WTC11 (cell line): ENCODE data around the gene AGAP1. TPM values are rescaled to one million over a fixed set of nuclear protein-coding genes. Genes with fewer than 3 reads are reported as not detected.

Experiments used
- ATAC-seq: fragments of 200-7000 bp; cut with Tn5 transposase; 2 replicates; pipeline ENCODE4 v1.10.0; 2021; ENCODE audit warnings: mild to moderate bottlenecking, moderate library complexity
- CTCF ChIA-PET: fragments of 300-600 bp; sonication (Branson Sonifier 250); formaldehyde crosslinking; loops from one replicate; lab custom pipeline; 2021; ENCODE audit warnings: antibody characterized with exemption; lab: Charles Lee
- POLR2A ChIA-PET: fragments of 350-600 bp; sonication (Branson Sonifier 250); formaldehyde crosslinking; loops from one replicate; lab custom pipeline; 2021; ENCODE audit warnings: antibody characterized with exemption; lab: Charles Lee
- DNase-seq: peaks from one replicate; pipeline ENCODE4 v3.0.0; 2021; ENCODE audit warnings: low spot score
- H3K27ac Mint-ChIP-seq: 2 replicates; pipeline ENCODE4 v1.8.0; 2021; ENCODE audit warnings: mixed read lengths
- H3K27me3 Mint-ChIP-seq: 2 replicates; pipeline ENCODE4 v1.8.0; 2021; ENCODE audit warnings: low read depth, mild to moderate bottlenecking, moderate library complexity, mixed read lengths
- H3K36me3 Mint-ChIP-seq: 2 replicates; pipeline ENCODE4 v1.8.0; 2021; ENCODE audit warnings: mixed read lengths
- H3K4me1 Mint-ChIP-seq: 2 replicates; pipeline ENCODE4 v1.8.0; 2022; ENCODE audit warnings: mixed read lengths
- H3K4me3 Mint-ChIP-seq: 2 replicates; pipeline ENCODE4 v1.8.0; 2021; ENCODE audit warnings: mild to moderate bottlenecking, moderate library complexity, mixed read lengths
- H3K9me3 Mint-ChIP-seq: 2 replicates; pipeline ENCODE4 v1.8.0; 2021; ENCODE audit warnings: mixed read lengths
- ARID4B ChIP-seq: sonication (generic); formaldehyde crosslinking; IDR thresholded peaks from 2 replicates; pipeline ENCODE4 v1.8.0; 2023; ENCODE audit warnings: missing genetic modification reagents, mild to moderate bottlenecking, borderline replicate concordance
- ATF1 ChIP-seq: sonication (generic); formaldehyde crosslinking; IDR thresholded peaks from 2 replicates; pipeline ENCODE4 v1.8.1; 2023; ENCODE audit warnings: mild to moderate bottlenecking, moderate library complexity, missing genetic modification reagents
- CTCF ChIP-seq: fragments of 200-600 bp; IDR thresholded peaks from 2 replicates; pipeline ENCODE4 v1.8.0; 2022; ENCODE audit warnings: antibody characterized with exemption
- FOXP1 ChIP-seq: sonication (generic); formaldehyde crosslinking; IDR thresholded peaks from 2 replicates; pipeline ENCODE4 v1.8.0; 2022; ENCODE audit warnings: missing genetic modification reagents, mild to moderate bottlenecking, moderate library complexity, borderline replicate concordance
- GRHL2 ChIP-seq: fragments of 250-450 bp; sonication (Bioruptor Pico); IDR thresholded peaks from 2 replicates; pipeline ENCODE4 v1.8.0; 2022; ENCODE audit warnings: mild to moderate bottlenecking, moderate library complexity; ENCODE audit not compliant: insufficient replicate concordance, severe bottlenecking
- HMGA2 ChIP-seq: fragments of 250-450 bp; sonication (Bioruptor Pico); IDR thresholded peaks from 2 replicates; pipeline ENCODE4 v1.4.0; 2021; ENCODE audit warnings: mild to moderate bottlenecking, moderate library complexity
- JAZF1 ChIP-seq: fragments of 250-450 bp; sonication (Bioruptor Pico); IDR thresholded peaks from 2 replicates; pipeline ENCODE4 v1.9.0; 2021; ENCODE audit warnings: moderate library complexity, mild to moderate bottlenecking, inconsistent platforms
- MXD4 ChIP-seq: fragments of 250-450 bp; sonication (Bioruptor Pico); IDR thresholded peaks from 2 replicates; pipeline ENCODE4 v1.8.0; 2021; ENCODE audit warnings: mild to moderate bottlenecking, moderate library complexity, borderline replicate concordance
- NFYB ChIP-seq: sonication (generic); formaldehyde crosslinking; conservative IDR thresholded peaks from 2 replicates; pipeline ENCODE4 v1.8.0; 2022; ENCODE audit warnings: low read depth, missing genetic modification reagents
- RORB ChIP-seq: fragments of 250-450 bp; sonication (Bioruptor Pico); IDR thresholded peaks from 2 replicates; pipeline ENCODE4 v1.9.0; 2021; ENCODE audit warnings: mild to moderate bottlenecking
- SMAD4 ChIP-seq: sonication (generic); formaldehyde crosslinking; IDR thresholded peaks from 2 replicates; pipeline ENCODE4 v1.8.0; 2022; ENCODE audit warnings: mild to moderate bottlenecking, missing genetic modification reagents
- SOX15 ChIP-seq: fragments of 250-450 bp; sonication (Bioruptor Pico); IDR thresholded peaks from 2 replicates; pipeline ENCODE4 v1.9.0; 2021; ENCODE audit warnings: mild to moderate bottlenecking
- USF2 ChIP-seq: sonication (generic); formaldehyde crosslinking; IDR thresholded peaks from 2 replicates; pipeline ENCODE4 v1.8.1; 2023; ENCODE audit warnings: mild to moderate bottlenecking, missing genetic modification reagents, moderate library complexity
- ZNF138 ChIP-seq: sonication (generic); formaldehyde crosslinking; conservative IDR thresholded peaks from 2 replicates; pipeline ENCODE4 v1.8.1; 2022; ENCODE audit warnings: mild to moderate bottlenecking, moderate library complexity, missing genetic modification reagents
- ZNF396 ChIP-seq: fragments of 250-450 bp; sonication (Bioruptor Pico); IDR thresholded peaks from 2 replicates; pipeline ENCODE4 v1.8.0; 2021; ENCODE audit warnings: mild to moderate bottlenecking, moderate library complexity, borderline replicate concordance
- ZNF671 ChIP-seq: fragments of 250-450 bp; sonication (Bioruptor Pico); IDR thresholded peaks from 2 replicates; pipeline ENCODE4 v1.8.0; 2021; ENCODE audit warnings: mild to moderate bottlenecking
- ZSCAN18 ChIP-seq: fragments of 250-450 bp; sonication (Bioruptor Pico); IDR thresholded peaks from 2 replicates; pipeline ENCODE4 v2.1.2; 2022; ENCODE audit warnings: mild to moderate bottlenecking, moderate library complexity
- total RNA-seq: library from RNA; stranded (reverse); gene quantifications from 3 replicates; pipeline ENCODE4 v1.2.3, GENCODE V29; 2021

Gene AGAP1
- total RNA-seq, 1 experiment from 2014 or later, result 49.3 TPM

GRCh38 chr2:236173729-236174607, 680.1 kb downstream of the AGAP1 start:
- POLR2A ChIA-PET, result no interaction called here
- Mint-ChIP-seq H3K9me3 (no peaks in the 10 kb centered on the region), H3K27me3 (peaks cover 89% of the 10 kb centered on the region), H3K36me3 (no peaks in the 10 kb centered on the region), H3K4me3 (peak overlapping the region; percentile 27), H3K27ac (no peak overlapping the region), H3K4me1 (peaks cover 65% of the 10 kb centered on the region)
- CTCF ChIA-PET, result interaction anchor here (1.3 to 1.4 kb wide), 2 partner anchors 380 to 395 kb away, joined by 4 to 6 read pairs; no protein-coding TSS in a partner anchor
- DNase-seq (peak; percentile 24), ATAC-seq (no peak)
- TF ChIP-seq ZNF671 (CRISPR knock-in tag) (no peak), ZNF138 (no peak), FOXP1 (CRISPR knock-in tag) (0 out of 2 replicates have a peak, but pooled peaks have one; percentile 22), USF2 (no peak), JAZF1 (CRISPR knock-in tag) (no peak)

- no peaks in the 10 kb centered on the region for H3K36me3 Mint-ChIP-seq
- POLR2A ChIA-PET, result no interaction called here
- no peak for ATAC-seq
Observed at GRCh38 chr2:236175548-236176150, 681.8 kb downstream of the AGAP1 start.

GRCh38 chr2:236176417-236176816, 682.6 kb downstream of the AGAP1 start:
- POLR2A ChIA-PET, result no interaction called here
- Mint-ChIP-seq H3K27ac (no peak overlapping the region), H3K4me3 (no peak overlapping the region), H3K9me3 (no peaks in the 10 kb centered on the region), H3K4me1 (peaks cover 58% of the 10 kb centered on the region), H3K27me3 (peaks cover 82% of the 10 kb centered on the region), H3K36me3 (no peaks in the 10 kb centered on the region)
- DNase-seq, result peak; percentile 62
- TF ChIP-seq ZNF396, result no peak
- TF ChIP-seq CTCF, result peak; percentile 88
- CTCF ChIA-PET, result interaction anchor here (1.1 to 3.7 kb wide), 5 partner anchors 16 to 397 kb away, joined by 3 to 41 read pairs (median 4); no protein-coding TSS in a partner anchor
- peak; percentile 14 for ATAC-seq

More at GRCh38 chr2:236175548-236176150, 681.8 kb downstream of the AGAP1 start:
- no peak overlapping the region for H3K4me3 Mint-ChIP-seq
- peaks cover 62% of the 10 kb centered on the region for H3K4me1 Mint-ChIP-seq
- H3K27ac Mint-ChIP-seq, result no peak overlapping the region
- no peak for DNase-seq
- no peak for TF ChIP-seq ATF1
- TF ChIP-seq USF2, result no peak
- no peak for TF ChIP-seq GRHL2 (CRISPR knock-in tag)
- peaks cover 86% of the 10 kb centered on the region for H3K27me3 Mint-ChIP-seq
- no peaks in the 10 kb centered on the region for H3K9me3 Mint-ChIP-seq
- CTCF ChIA-PET, result interaction anchor here (0.5 to 2.4 kb wide), 9 partner anchors 15 to 430 kb away, joined by 3 to 7 read pairs (median 4); no protein-coding TSS in a partner anchor

GRCh38 chr2:236176951-236177350, 683.1 kb downstream of the AGAP1 start:
- ATAC-seq, result no peak
- no peaks in the 10 kb centered on the region for H3K9me3 Mint-ChIP-seq
- DNase-seq, result no peak
- POLR2A ChIA-PET, result no interaction called here
- CTCF ChIA-PET, result interaction anchor here (0.6 to 3.9 kb wide), 54 partner anchors 8 to 679 kb away, joined by 3 to 41 read pairs (median 5); partner anchors contain the start of gene GBX2
- peaks cover 54% of the 10 kb centered on the region for H3K4me1 Mint-ChIP-seq
- no peak overlapping the region for H3K27ac Mint-ChIP-seq
- H3K36me3 Mint-ChIP-seq, result no peaks in the 10 kb centered on the region
- no peak overlapping the region for H3K4me3 Mint-ChIP-seq
- H3K27me3 Mint-ChIP-seq, result peaks cover 77% of the 10 kb centered on the region
- no peak for TF ChIP-seq ZSCAN18
- TF ChIP-seq SMAD4 (CRISPR knock-in tag), result no peak
- TF ChIP-seq MXD4 (CRISPR knock-in tag), result no peak
- TF ChIP-seq ARID4B (CRISPR knock-in tag), result no peak
- TF ChIP-seq NFYB, result no peak
- TF ChIP-seq RORB, result no peak
- TF ChIP-seq ATF1, result no peak
- TF ChIP-seq HMGA2, result no peak
- no peak for TF ChIP-seq SOX15 (CRISPR knock-in tag)
